Hepatocyte (in vitro differentiated cells): ENCODE results near the gene MACF1. TPM values are rescaled to one million over a fixed set of nuclear protein-coding genes. Genes with fewer than 3 reads are reported as not detected.

Experiments
- DNase-seq: peaks from one replicate; pipeline ENCODE4 v3.0.0-alpha.2; 2016; ENCODE audit warnings: low spot score
- H2AFZ ChIP-seq: fragments of 200-600 bp; sonication (generic); 2 replicates; pipeline ENCODE4 v1.6.0; 2016; ENCODE audit warnings: antibody characterized with exemption, mild to moderate bottlenecking
- H3K27ac ChIP-seq: fragments of 200-600 bp; sonication (generic); 2 replicates; pipeline ENCODE4 v1.5.1; 2016; ENCODE audit warnings: mild to moderate bottlenecking
- H3K27me3 ChIP-seq: fragments of 200-600 bp; sonication (generic); 2 replicates; pipeline ENCODE4 v1.6.1; 2016
- H3K36me3 ChIP-seq: fragments of 200-600 bp; sonication (generic); replicated peaks from 2 replicates; pipeline ENCODE4 v1.5.1; 2016; ENCODE audit warnings: low read depth; ENCODE audit not compliant: insufficient read depth
- H3K4me1 ChIP-seq: fragments of 200-600 bp; sonication (generic); 2 replicates; pipeline ENCODE4 v1.5.1; 2016; ENCODE audit warnings: mild to moderate bottlenecking, moderate library complexity; ENCODE audit not compliant: insufficient read depth
- H3K4me2 ChIP-seq: fragments of 200-600 bp; sonication (generic); 2 replicates; pipeline ENCODE4 v1.6.0; 2016
- H3K4me3 ChIP-seq: fragments of 200-600 bp; sonication (generic); 2 replicates; pipeline ENCODE4 v1.5.1; 2016; ENCODE audit warnings: mild to moderate bottlenecking
- H3K79me2 ChIP-seq: fragments of 200-600 bp; sonication (generic); 2 replicates; pipeline ENCODE4 v1.6.0; 2017; ENCODE audit warnings: mild to moderate bottlenecking
- H3K9me2 ChIP-seq: fragments of 200-600 bp; sonication (generic); replicated peaks from 2 replicates; pipeline ENCODE4 v1.6.0; 2017; ENCODE audit warnings: mild to moderate bottlenecking; ENCODE audit not compliant: insufficient read depth
- H3K9me3 ChIP-seq: fragments of 200-600 bp; sonication (generic); 2 replicates; pipeline ENCODE4 v1.5.1; 2016; ENCODE audit warnings: low read depth, mild to moderate bottlenecking
- H4K20me1 ChIP-seq: fragments of 200-600 bp; sonication (generic); 2 replicates; pipeline ENCODE4 v1.6.0; 2016; ENCODE audit warnings: mild to moderate bottlenecking; ENCODE audit not compliant: insufficient read depth, poor library complexity, severe bottlenecking
- CTCF ChIP-seq: fragments of 200-600 bp; sonication (generic); IDR thresholded peaks from 2 replicates; pipeline ENCODE4 v1.5.1; 2016; ENCODE audit warnings: antibody characterized with exemption, mild to moderate bottlenecking; ENCODE audit not compliant: poor library complexity
- EZH2 ChIP-seq: fragments of 200-600 bp; sonication (generic); IDR thresholded peaks from 2 replicates; pipeline ENCODE4 v1.6.1; 2016; ENCODE audit warnings: antibody characterized with exemption, mild to moderate bottlenecking, borderline replicate concordance
- EZH2phosphoT487 ChIP-seq: fragments of 200-600 bp; sonication (generic); IDR thresholded peaks from one replicate; pipeline ENCODE4 v1.6.1; 2018; ENCODE audit warnings: antibody characterized with exemption, mild to moderate bottlenecking, low read depth, moderate library complexity; ENCODE audit not compliant: unreplicated experiment, severe bottlenecking
- WGBS: methylation state at CpG from one replicate; pipeline ENCODE4 v1.1.6; 2016; ENCODE audit warnings: low lambda C conversion rate; ENCODE audit errors: missing lambda C conversion rate; 5-methylcytosine and 5-hydroxymethylcytosine counted together
- polyA plus RNA-seq: library from polyadenylated mRNA; unstranded; fragments of >200 nt; fragmentation: Nextera tagmentation; extraction: Ambion mirVana; gene quantifications from 2 replicates; pipeline ENCODE4 v1.2.1, GENCODE V29; 2016
- total RNA-seq: library from RNA; depleted of rRNA; stranded (reverse); fragments of >200 nt; gene quantifications from 2 replicates; pipeline ENCODE4 v1.2.3, GENCODE V29; 2014

Gene MACF1
- total and polyA plus RNA-seq, 2 experiments from 2014 or later, result 47.1 to 136 TPM

DNA sequence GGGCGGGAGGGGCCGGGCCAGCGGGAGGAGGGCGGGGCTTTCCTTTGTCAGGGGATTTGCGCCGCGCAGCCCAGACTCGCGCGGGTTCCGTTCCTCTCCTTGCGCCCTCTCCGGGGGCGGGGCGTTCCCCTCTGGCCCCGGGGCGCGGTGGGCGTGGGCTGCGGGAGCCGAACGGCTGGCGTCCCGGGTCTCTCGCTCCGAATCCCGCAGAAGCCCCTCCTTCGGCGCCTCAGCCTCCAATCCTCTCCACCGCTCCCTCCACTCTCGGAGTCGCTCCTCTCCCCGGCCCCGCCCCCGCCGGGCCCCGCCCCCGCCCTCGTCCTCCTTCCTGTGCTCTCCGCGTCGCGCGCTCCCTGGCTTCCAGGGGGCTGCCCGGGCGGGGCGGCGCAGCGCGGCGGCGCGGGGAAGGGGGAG lies 204.2 kb downstream of the MACF1 start:
- Histone ChIP-seq H3K9me2 (no peaks in the 10 kb centered on the region), H3K27me3 (no peaks in the 10 kb centered on the region), H3K4me1 (peaks cover 45% of the 10 kb centered on the region), H2AFZ (peak overlapping the region; percentile 50), H4K20me1 (peaks cover 23% of the 10 kb centered on the region), H3K27ac (peak overlapping the region; percentile 96), H3K79me2 (peaks cover 49% of the 10 kb centered on the region), H3K4me3 (peak overlapping the region; percentile 71), H3K9me3 (no peaks in the 10 kb centered on the region), H3K36me3 (no peaks in the 10 kb centered on the region), H3K4me2 (peak overlapping the region; percentile 81)
- 0% methylated on average over 1 of the region's 53 CpGs for WGBS
- peak; percentile 97 for DNase-seq
- TF ChIP-seq EZH2 (no peak), EZH2phosphoT487 (no peak), CTCF (no peak)

DNA sequence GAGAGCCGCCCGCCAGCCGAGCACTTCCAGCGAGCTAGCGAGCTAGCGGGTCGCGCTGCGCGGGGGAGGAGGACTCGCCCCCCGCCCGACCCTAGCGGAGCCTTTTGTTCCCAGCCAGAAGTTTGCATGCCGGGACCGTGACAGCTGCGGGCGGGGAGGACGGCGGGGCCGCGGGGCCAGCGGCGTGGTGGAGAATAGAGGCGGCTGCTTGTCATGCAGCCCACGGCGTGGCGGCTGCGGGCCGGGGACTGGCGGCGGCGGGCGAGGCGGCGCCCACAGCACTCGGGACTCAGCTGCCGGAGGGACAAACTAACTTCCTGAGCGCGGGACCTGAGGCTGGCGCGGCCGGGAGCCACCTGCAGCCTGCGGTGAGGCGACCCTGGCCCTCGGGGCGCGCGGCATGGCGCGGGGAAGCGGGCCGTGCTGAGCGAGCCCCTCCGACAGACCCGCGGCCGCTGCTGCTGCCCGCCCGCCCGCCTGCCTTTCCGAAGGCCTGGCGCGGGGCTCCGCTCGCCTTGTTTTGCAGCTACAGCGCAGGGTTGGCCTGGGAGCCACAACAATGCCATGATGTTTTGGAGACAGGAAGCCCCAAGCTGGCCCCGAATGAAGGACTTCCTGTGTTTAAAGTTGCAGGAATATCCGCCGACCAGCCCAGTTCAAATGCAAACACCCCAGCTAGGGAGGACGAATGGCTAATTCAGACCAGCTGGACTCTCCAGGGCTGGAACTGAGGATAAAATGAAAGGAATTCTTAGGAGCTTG lies 204.7 kb downstream of the MACF1 start:
- Histone ChIP-seq H3K27me3 (no peaks in the 10 kb centered on the region), H2AFZ (no peak overlapping the region), H3K36me3 (no peaks in the 10 kb centered on the region), H3K9me3 (no peaks in the 10 kb centered on the region), H3K79me2 (peaks cover 50% of the 10 kb centered on the region), H3K4me3 (peak overlapping the region; percentile 71), H3K27ac (peak overlapping the region; percentile 81), H3K4me2 (peak overlapping the region; percentile 81), H3K4me1 (peaks cover 45% of the 10 kb centered on the region), H3K9me2 (no peaks in the 10 kb centered on the region), H4K20me1 (peaks cover 27% of the 10 kb centered on the region)
- TF ChIP-seq CTCF (no peak), EZH2phosphoT487 (no peak), EZH2 (no peak)
- DNase-seq, result peak; percentile 58
- 2% methylated on average over 32 of the region's 71 CpGs for WGBS

- no peak overlapping the region for H3K4me3 ChIP-seq
- peaks cover 38% of the 10 kb centered on the region for H4K20me1 ChIP-seq
- H3K27ac ChIP-seq, result no peak overlapping the region
Measured at GRCh38 chr1:39410915-39411436, 206.5 kb downstream of the MACF1 start.

More at GRCh38 chr1:39410915-39411436, 206.5 kb downstream of the MACF1 start:
- Histone ChIP-seq H3K4me1 (peaks cover 41% of the 10 kb centered on the region), H3K36me3 (no peaks in the 10 kb centered on the region), H3K9me3 (no peaks in the 10 kb centered on the region), H3K79me2 (peaks cover 57% of the 10 kb centered on the region), H3K9me2 (no peaks in the 10 kb centered on the region), H2AFZ (no peak overlapping the region), H3K4me2 (peak overlapping the region; percentile 81), H3K27me3 (no peaks in the 10 kb centered on the region)
- DNase-seq, result peak; percentile 84
- 47% methylated on average over 3 of the region's 3 CpGs for WGBS
- TF ChIP-seq EZH2phosphoT487, result no peak
- TF ChIP-seq EZH2, result no peak
- TF ChIP-seq CTCF, result peak; percentile 56
